HG03196 (cell line): ENCODE results near the gene ADORA1.

Experiments
- ATAC-seq: cut with Tn5 transposase; IDR thresholded peaks from one replicate; pipeline ENCODE4 v1.9.1; 2021; ENCODE audit not compliant: unreplicated experiment

Gene ADORA1

DNA sequence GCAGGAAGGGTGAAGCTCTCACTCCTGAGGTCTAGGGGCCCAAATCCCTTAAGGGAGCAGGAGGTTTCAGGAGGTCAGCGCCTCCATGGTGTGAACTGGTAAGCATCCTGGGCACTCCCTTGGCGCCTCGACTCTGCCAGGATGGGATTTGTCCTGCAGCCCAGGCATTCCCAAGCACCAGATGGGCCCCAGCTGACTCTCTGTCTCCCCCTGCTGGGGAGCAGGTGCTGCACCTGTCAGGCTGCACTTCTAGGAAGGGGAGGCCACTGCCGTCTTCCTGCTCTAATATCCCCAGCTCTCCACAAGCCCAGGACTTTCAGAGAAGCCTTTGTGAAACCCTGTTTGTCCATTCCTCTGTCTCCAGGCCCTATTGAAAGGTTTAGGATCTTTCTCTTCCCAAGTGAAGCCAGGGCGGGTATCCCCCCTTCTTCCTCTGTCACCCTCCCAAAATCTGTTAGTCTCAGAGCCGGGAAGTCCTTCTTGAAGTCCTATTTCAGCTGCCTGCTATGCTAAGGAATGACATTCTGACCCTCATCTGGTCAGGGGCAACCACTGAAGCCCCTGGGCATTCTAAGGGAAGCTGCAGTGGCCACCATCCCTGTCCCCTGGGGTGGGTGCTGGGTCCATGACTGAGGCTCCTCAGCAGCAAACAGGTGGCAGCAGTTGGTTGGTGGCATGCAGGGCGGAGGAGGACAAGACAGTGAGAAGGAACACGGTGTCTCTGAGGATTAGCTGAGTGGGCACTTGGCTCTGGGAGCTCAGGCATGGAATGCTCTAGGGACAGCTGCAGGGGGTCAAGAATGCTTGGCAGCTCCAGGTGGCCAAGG, 44.9 kb downstream of the ADORA1 start:
- ATAC-seq: no peak

DNA sequence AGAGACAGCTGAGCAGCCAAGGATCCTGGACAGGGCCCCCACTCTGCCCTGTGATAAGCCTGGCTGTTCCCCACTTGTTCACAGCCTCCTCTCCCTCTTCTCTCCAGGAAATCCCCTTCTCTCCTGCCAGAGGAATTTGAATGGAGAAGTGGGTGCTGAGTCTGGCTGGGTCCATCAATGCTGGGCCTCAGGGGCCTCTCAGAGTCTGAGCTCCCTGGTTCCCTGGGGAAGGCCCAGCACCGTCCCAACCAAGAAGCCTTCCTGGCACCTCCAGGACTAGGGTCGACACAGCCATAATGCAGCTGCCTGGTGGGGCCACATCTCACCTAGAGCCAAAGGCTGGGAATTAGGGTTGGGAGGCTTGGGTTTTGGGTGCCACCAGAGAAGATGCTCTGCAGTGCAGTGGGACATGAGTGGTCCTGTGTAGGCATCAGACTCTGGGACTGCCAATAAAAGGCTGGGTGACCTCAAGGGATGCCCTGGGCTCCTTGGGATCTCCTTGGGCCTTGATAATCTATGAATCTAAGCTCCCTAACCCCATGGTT, 45.6 kb downstream of the ADORA1 start:
- ATAC-seq: no peak

GRCh38 chr1:203173566-203173965, 46.0 kb downstream of the ADORA1 start:
- ATAC-seq: peak; percentile 82

DNA sequence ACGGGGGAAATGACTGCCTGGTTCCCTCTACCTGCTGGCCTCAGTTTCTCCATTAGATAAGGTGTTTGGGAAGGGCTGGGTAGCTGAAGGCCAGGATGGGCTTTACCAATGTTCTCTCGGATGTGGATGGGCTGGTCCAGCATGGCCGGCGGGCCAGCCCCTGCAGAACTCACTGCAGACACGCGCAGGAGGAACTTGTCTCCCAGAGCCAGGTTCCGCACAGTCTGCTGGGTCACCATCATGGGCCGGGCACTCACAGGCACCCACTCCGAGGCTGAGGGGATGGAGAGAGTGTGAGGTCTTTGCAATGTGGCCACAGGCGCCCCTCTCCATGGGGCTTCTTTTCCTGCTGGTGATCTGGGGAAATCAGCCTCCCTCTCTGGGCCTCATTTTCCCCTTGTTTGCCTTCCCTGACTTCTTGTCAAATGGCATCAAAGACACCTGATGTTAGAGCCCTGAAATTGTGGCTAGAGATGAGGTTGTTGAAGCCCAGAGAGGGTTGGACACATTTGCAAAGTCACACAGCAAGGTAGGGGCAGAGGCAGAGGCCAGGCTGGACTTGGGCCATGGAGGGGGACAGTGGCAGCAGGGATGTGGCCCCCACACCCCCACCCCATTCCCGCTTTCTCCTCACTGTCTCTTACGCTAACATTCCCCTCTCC, 46.9 kb downstream of the ADORA1 start:
- ATAC-seq: no peak

DNA sequence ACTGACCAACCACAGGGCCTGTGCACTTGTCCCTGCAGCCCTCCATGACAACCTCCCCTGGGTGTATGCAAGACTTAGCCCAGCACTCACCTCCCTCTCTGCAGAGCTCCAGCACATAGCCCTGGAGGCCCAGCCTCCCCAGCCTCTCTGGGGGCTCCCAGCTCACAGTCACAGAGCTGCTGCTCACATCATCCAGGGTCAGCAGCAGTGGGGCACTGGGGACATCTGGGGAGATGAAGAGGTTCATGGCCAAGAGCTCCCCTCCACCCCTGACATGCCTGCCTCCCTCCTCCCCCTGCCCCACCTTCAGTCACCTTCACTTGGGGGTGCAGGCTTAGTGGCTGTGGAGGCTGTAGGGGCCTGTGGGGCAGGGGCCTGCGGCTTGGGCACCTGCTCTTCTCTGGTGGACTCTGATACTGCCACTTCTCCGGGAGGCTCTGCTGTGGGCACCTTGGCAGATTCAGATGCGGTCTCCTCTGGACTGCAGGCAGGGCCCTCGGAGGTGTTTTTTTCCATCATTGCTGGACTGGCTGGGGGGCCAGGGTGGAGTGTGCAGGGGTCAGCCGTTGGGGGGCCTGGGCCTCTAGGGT, 47.8 kb downstream of the ADORA1 start, which contains the start of gene MYBPH:
Gene MYBPH (minus strand): TSS at position 590 of the 590 bp plus-strand sequence. CDS start 71 bp downstream, at position 519.
- ATAC-seq: no peak

- no peak for ATAC-seq
Measured at GRCh38 chr1:203175827-203176241, 48.3 kb downstream of the ADORA1 start.

DNA sequence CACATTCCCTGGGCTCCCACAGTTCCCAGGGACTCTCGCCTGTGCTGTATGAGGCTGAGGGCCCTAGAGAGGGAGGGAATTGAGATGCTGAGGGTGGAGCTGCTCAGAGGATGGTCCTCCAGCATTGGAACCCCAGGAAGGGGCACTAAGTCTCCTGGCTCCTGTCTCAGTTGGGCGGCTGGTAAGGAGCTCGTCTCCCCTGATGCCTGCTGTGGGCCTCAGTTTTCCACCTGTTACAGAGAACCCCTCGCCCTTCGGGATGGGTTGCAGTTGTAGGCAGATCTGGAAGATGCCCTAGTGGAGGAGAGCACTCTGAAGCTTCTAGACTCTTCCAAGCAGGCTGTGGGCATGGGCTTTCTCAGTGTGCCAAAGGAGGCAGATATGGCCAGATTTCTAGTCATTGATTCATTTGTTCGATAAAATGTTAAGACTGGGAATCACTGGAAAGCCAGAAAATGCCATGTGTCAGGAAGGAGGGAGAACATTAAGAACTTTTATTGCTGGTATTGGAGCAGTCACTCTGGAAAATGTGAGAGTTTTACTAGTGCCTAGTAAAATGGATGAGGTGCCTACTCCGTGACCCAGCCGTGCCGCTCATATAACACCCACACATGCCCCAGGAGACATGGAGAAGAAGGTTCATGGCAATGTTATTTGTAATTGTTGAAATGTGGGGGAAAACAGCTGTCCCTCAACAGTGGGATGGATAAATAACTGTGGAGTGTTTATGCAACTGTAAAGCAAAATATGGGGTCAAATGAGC, 48.9 kb downstream of the ADORA1 start:
- no peak for ATAC-seq

DNA sequence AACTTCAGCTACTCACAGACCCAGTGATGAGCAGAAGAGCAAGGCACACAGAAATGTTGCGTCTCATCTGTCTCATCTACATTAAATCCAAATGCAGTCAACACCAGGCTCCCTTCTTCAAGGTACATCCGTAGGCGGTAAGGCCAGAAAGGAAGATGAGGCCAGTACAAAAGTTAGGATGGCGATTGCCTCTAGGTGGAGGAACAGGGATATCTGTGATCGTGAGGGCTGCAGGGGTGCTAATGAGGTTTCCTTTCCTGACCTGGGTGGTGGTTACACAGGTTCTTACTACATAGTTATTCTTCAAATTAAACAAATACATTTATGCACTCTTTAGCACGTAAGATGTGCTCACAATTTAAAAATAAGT, 49.5 kb downstream of the ADORA1 start:
- no peak for ATAC-seq

DNA sequence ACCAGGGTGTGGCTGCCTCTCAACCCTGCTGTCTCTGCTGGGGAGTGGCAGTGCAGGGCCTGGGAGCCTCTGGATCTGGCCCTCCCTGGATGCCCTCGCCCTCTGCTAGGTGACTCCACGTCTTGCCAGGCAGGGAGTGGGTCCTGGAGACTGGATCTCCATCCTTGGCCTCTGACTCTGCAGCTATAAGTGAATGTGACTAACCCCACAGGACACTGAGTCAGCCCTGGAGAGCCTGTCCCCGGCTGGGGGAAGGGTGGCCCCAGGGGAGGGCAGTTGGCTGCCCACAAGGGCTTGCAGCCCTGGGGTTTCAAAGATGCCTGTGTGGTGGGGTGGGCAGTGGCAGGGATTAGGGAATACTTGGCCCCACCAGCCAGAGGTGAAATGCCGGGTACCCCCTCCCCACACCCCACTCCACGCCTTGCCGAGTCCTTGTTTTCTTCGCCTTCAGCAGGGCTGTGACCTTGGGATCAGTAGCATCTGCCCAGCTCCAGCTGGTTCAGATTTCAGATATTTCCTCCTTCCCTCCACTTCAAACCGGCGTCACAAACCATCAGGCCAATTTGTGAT, 50.0 kb downstream of the ADORA1 start:
- no peak for ATAC-seq

- ATAC-seq: no peak
Measured at GRCh38 chr1:203178083-203178482, 50.6 kb downstream of the ADORA1 start.

DNA sequence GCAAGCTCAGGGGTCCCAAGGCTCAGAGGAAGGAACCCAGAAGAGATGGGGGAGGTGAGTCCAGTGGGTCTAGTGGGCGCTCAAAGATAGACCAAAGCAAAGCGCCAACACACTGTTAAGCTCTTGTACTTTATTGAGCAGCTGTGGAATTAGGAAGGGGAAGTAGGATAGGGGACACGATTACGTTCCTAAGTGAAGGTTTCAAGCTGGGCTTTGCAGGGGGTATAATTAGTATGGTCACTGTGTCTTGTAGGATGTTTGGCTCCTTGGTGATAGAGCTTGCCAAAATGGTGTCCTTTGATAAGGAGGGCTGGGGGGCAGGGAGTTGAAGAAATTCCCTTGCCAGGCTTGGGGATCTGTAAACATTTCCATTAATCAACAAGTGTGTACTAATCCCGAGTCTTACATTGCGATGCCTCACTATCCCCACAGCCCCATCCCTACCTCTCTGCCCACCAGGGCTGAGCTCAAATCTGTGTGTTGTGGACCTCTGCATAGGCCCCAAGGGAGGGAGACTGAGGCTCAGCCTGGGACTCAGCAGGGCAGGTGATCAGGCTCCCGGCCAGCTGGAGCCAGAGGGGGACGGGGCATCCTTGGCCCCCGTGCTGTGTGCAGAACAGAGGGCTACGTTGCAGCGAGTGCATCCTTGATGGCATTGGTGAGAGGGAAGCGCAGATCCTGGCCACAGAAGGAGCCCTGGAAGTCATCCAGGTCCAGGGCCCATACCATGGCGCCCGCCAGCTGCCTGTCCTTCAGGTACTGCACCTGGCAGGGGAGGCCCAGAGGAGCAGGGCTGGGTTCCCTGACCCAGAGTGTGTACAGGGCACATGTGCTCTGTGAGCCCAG, 51.5 kb downstream of the ADORA1 start:
- ATAC-seq: no peak

DNA sequence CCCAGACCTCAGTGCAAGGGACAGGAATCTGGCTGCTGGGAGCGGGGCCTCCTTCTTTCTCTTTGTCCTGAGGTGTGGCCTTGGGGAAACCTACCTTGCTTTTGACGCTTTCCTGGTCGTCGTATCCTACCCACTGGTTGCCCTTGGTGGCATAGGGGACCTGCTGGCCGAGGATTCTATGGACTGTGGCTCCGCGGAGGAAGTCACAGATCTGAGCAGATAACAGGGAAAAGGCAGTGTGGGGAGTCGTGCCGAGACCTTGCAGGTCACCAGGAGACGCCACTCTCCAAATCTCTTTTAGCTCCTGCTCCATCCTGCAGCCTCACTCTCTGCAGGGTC, 52.1 kb downstream of the ADORA1 start:
- ATAC-seq: no peak

GRCh38 chr1:203180611-203181330, 53.2 kb downstream of the ADORA1 start:
- ATAC-seq: no peak

DNA sequence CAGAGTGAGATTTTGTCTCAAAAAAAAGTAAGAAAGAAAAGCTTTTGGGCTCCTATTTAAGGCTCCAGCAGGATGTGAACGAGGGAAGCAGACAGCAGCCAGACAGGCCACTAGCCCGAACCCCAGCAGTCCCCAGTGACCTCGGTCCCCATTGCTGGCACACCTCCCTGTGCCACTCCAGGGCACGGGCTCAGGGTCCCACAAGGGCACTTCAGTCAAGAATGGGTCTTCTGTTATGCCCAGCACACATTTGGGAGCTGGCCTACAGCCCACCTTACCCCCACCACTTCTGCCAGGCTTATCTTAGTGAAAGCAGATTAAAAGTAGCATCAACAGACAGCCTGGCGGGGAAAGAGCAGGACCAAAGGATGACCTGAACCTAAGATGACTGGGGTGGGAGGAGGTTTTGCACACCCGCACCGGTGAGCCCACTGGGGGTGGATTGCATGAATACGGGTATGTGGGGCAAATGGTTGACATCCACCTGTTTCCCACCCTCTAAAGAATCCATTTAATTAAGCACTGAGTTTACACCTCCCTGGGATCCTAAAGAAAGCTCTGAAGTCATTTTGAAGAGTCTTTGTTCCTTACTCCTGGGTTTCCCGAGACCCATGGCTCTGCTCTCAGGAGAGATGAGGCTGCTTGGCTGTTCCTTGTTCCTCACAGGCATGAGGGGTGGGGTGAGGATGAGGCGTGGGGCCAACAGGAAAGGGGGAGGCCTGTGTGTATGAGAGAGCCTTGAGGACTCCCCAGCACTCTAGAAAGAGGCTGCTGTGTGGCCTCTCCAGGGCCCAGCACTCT, 54.3 kb downstream of the ADORA1 start:
- no peak for ATAC-seq

DNA sequence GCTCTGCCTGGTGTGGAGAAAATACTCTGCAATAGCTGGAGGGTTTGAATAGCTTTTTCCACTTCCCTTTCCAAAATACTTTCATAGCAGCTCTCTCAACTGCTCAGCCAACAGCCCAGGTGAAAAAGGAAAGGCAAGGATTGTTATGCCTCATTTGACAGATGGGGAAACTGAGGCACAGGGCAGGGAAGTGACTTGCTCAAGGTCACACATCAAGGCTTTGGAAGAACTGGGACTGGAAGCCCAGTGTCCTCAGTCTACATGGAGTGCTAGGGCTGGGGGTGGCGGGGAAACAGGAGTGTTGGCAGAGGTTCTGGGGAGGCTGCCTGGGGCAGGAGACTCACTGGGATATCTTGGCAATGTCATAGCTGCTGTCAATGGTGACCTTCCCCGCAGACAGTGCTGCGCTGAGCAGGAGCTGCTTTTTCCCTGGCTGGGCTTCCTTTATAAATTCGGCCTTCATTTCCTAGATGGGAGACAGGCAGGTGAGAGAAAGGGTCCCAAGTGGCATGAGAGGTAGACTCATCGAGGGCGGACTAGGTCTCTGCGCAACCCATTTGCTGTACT, 54.9 kb downstream of the ADORA1 start:
- no peak for ATAC-seq

GRCh38 chr1:203183828-203184227, 56.3 kb downstream of the ADORA1 start:
- ATAC-seq: no peak

- no peak for ATAC-seq
Measured at GRCh38 chr1:203184467-203184866, 56.9 kb downstream of the ADORA1 start.

- ATAC-seq: no peak
Measured at GRCh38 chr1:203185061-203185461, 57.5 kb downstream of the ADORA1 start.
